Mucosa of rectum (tissue), 2 donors: ENCODE results near the gene SLC6A11.

ENCODE experiments used
- H3K27ac ChIP-seq, 2 donors: one replicate each; pipeline ENCODE4 v1.7.0; 2013; ENCODE audit warnings: inconsistent platforms in 2 of 2, low read depth in 2 of 2, low read length in 2 of 2
- H3K27me3 ChIP-seq, 2 donors: one replicate each; pipeline ENCODE4 v1.7.0; 2013; ENCODE audit warnings: low read length in 2 of 2; ENCODE audit not compliant: control insufficient read depth in 2 of 2, insufficient read depth in 2 of 2
- H3K36me3 ChIP-seq, 2 donors: one replicate each; pipeline ENCODE4 v1.7.0; 2013; ENCODE audit warnings: low read length in 2 of 2; ENCODE audit not compliant: control insufficient read depth in 2 of 2, insufficient read depth in 2 of 2
- H3K4me1 ChIP-seq, 2 donors: one replicate each; pipeline ENCODE4 v1.7.0; 2013; ENCODE audit warnings: low read length in 2 of 2, mild to moderate bottlenecking in 1 of 2; ENCODE audit not compliant: control insufficient read depth in 2 of 2, insufficient read depth in 2 of 2
- H3K4me3 ChIP-seq, 2 donors: one replicate each; pipeline ENCODE4 v1.7.0; 2013; ENCODE audit warnings: low read length in 2 of 2
- H3K9ac ChIP-seq, 2 donors: one replicate each; pipeline ENCODE4 v1.7.0; 2013; ENCODE audit warnings: low read length in 2 of 2, low read depth in 1 of 2, mild to moderate bottlenecking in 1 of 2
- H3K9me3 ChIP-seq, 2 donors: one replicate each; pipeline ENCODE4 v1.7.0; 2013; ENCODE audit warnings: low read length in 2 of 2; ENCODE audit not compliant: control insufficient read depth in 2 of 2
- donor health status: healthy.
- donor health status: Normal muscosa, but diverticular disease.

SLC6A11 gene

GRCh38 chr3:10882851-10883250 lies 66.8 kb downstream of the SLC6A11 start:
- Histone ChIP-seq H3K4me1 (no peaks in the 10 kb centered on the region), H3K9me3 (no peaks in the 10 kb centered on the region), H3K27me3 (peaks cover 0 to 2% of the 10 kb centered on the region in 2 donors)

GRCh38 chr3:10883478-10884234 lies 67.6 kb downstream of the SLC6A11 start:
- H3K9me3 ChIP-seq, result no peaks in the 10 kb centered on the region
- no peaks in the 10 kb centered on the region for H3K4me1 ChIP-seq
- no peaks in the 10 kb centered on the region for H3K36me3 ChIP-seq
- no peak overlapping the region for H3K9ac ChIP-seq
- peaks cover 0 to 2% of the 10 kb centered on the region in 2 donors for H3K27me3 ChIP-seq
- no peak overlapping the region for H3K4me3 ChIP-seq
- H3K27ac ChIP-seq, result no peak overlapping the region

More at GRCh38 chr3:10882851-10883250, 66.8 kb downstream of the SLC6A11 start:
- H3K9ac ChIP-seq, result no peak overlapping the region
- no peaks in the 10 kb centered on the region for H3K36me3 ChIP-seq
- no peak overlapping the region for H3K27ac ChIP-seq
- no peak overlapping the region for H3K4me3 ChIP-seq

- Histone ChIP-seq H3K4me1 (no peaks in the 10 kb centered on the region), H3K9me3 (peaks cover 0 to 8% of the 10 kb centered on the region in 2 donors), H3K36me3 (no peaks in the 10 kb centered on the region), H3K9ac (no peak overlapping the region), H3K27me3 (no peaks in the 10 kb centered on the region), H3K4me3 (no peak overlapping the region), H3K27ac (no peak overlapping the region)
These were observed 71.0 kb downstream of the SLC6A11 start for GRCh38 chr3:10887015-10887414.

- no peaks in the 10 kb centered on the region for H3K4me1 ChIP-seq
- H3K4me3 ChIP-seq, result no peak overlapping the region
- H3K9ac ChIP-seq, result no peak overlapping the region
- H3K27ac ChIP-seq, result no peak overlapping the region
- peaks cover 0 to 8% of the 10 kb centered on the region in 2 donors for H3K9me3 ChIP-seq
- no peaks in the 10 kb centered on the region for H3K27me3 ChIP-seq
- no peaks in the 10 kb centered on the region for H3K36me3 ChIP-seq
These were observed 72.6 kb downstream of the SLC6A11 start for GRCh38 chr3:10888518-10889090.

GRCh38 chr3:10889206-10889960 lies 73.4 kb downstream of the SLC6A11 start:
- Histone ChIP-seq H3K27me3 (no peaks in the 10 kb centered on the region), H3K9ac (no peak overlapping the region), H3K36me3 (no peaks in the 10 kb centered on the region), H3K4me1 (no peaks in the 10 kb centered on the region), H3K9me3 (peaks cover 0 to 8% of the 10 kb centered on the region in 2 donors), H3K4me3 (no peak overlapping the region), H3K27ac (no peak overlapping the region)

GRCh38 chr3:10890665-10891064 lies 74.6 kb downstream of the SLC6A11 start:
- Histone ChIP-seq H3K27ac (no peak overlapping the region), H3K9ac (no peak overlapping the region), H3K4me1 (no peaks in the 10 kb centered on the region), H3K27me3 (no peaks in the 10 kb centered on the region), H3K4me3 (no peak overlapping the region), H3K9me3 (peaks cover 0 to 8% of the 10 kb centered on the region in 2 donors), H3K36me3 (no peaks in the 10 kb centered on the region)

GRCh38 chr3:10892622-10893021 lies 76.6 kb downstream of the SLC6A11 start:
- no peaks in the 10 kb centered on the region for H3K36me3 ChIP-seq
- H3K9ac ChIP-seq, result no peak overlapping the region
- no peaks in the 10 kb centered on the region for H3K27me3 ChIP-seq
- no peak overlapping the region for H3K4me3 ChIP-seq
- H3K4me1 ChIP-seq, result no peaks in the 10 kb centered on the region
- H3K9me3 ChIP-seq, result peaks cover 0 to 8% of the 10 kb centered on the region in 2 donors
- H3K27ac ChIP-seq, result no peak overlapping the region

GRCh38 chr3:10901296-10901945 lies 85.4 kb downstream of the SLC6A11 start:
- H3K36me3 ChIP-seq, result no peaks in the 10 kb centered on the region
- H3K9ac ChIP-seq, result no peak overlapping the region
- H3K27me3 ChIP-seq, result no peaks in the 10 kb centered on the region
- H3K9me3 ChIP-seq, result peaks cover 0 to 3% of the 10 kb centered on the region in 2 donors
- no peak overlapping the region for H3K4me3 ChIP-seq
- H3K4me1 ChIP-seq, result no peaks in the 10 kb centered on the region
- no peak overlapping the region for H3K27ac ChIP-seq

GRCh38 chr3:10907262-10907661 lies 91.2 kb downstream of the SLC6A11 start:
- H3K27me3 ChIP-seq, result no peaks in the 10 kb centered on the region
- peaks cover 10% of the 10 kb centered on the region in 2 donors for H3K9me3 ChIP-seq
- H3K36me3 ChIP-seq, result no peaks in the 10 kb centered on the region
- H3K9ac ChIP-seq, result no peak overlapping the region
- no peaks in the 10 kb centered on the region for H3K4me1 ChIP-seq
- H3K27ac ChIP-seq, result no peak overlapping the region
- H3K4me3 ChIP-seq, result no peak overlapping the region

GRCh38 chr3:10910367-10910766 lies 94.3 kb downstream of the SLC6A11 start:
- Histone ChIP-seq H3K4me1 (no peaks in the 10 kb centered on the region), H3K27me3 (no peaks in the 10 kb centered on the region), H3K4me3 (no peak overlapping the region), H3K27ac (no peak overlapping the region), H3K9ac (no peak overlapping the region), H3K36me3 (no peaks in the 10 kb centered on the region), H3K9me3 (peaks cover 10% of the 10 kb centered on the region in 2 donors)
